ENCODE measurements around the gene ABHD4. TPM values are rescaled to one million over a fixed set of nuclear protein-coding genes. Genes with fewer than 3 reads are reported as not detected.

Gene ABHD4
- total RNA-seq, 6 experiments from 2014 or later, result 22.2 to 31.6 (median 27.5) TPM

GRCh38 chr14:22660654-22661053 lies 62.6 kb downstream of the ABHD4 start:
- Mint-ChIP-seq H3K9me3 (no peaks in the 10 kb centered on the region), H3K27ac (no peak overlapping the region), H3K27me3 (ENCODE audit: insufficient read depth) (no peaks in the 10 kb centered on the region; the same call in 1 of the 2 replicates), H3K36me3 (ENCODE audit: low read depth) (no peaks in the 10 kb centered on the region), H3K4me3 (no peak overlapping the region), H3K4me1 (ENCODE audit: low read depth) (peaks cover 15% of the 10 kb centered on the region)
- no peak for TF ChIP-seq CTCF (IDR thresholded peaks at IDR 0.05)
- no peak for DNase-seq

Other genes starting within 250 kb of the ABHD4 start
- 100 to 1,000 TPM; 292 to 311 (median 302) TPM for gene DAD1, start 9.1 kb upstream of the ABHD4 start, total RNA-seq (2021; fragmentation: NEBNext Ultra II Directional; extraction: Animal tissue kit (Norgen Biotek cat#: 25700))
- gene OR6J1, start 46.1 kb downstream of the ABHD4 start, total RNA-seq (2021; fragmentation: NEBNext Ultra II Directional; extraction: Animal tissue kit (Norgen Biotek cat#: 25700)), result not detected
- gene OXA1L, start 168.4 kb downstream of the ABHD4 start, total RNA-seq (2021; fragmentation: NEBNext Ultra II Directional; extraction: Animal tissue kit (Norgen Biotek cat#: 25700)), result 100 to 1,000 TPM in 2 of 6 experiments, 10 to 100 TPM in 4; 87.1 to 108 (median 92.9) TPM
- 1 to 10 TPM in 1 of 6 experiments, under 1 TPM in 5; 0.31 to 1.3 (median 0.56) TPM for gene SLC7A7, start 217.1 kb downstream of the ABHD4 start, total RNA-seq (2021; fragmentation: NEBNext Ultra II Directional; extraction: Animal tissue kit (Norgen Biotek cat#: 25700))
- 100 to 1,000 TPM; 135 to 195 (median 167) TPM for gene MRPL52, start 231.6 kb downstream of the ABHD4 start, total RNA-seq (2021; fragmentation: NEBNext Ultra II Directional; extraction: Animal tissue kit (Norgen Biotek cat#: 25700))
- 100 to 1,000 TPM; 284 to 322 (median 298) TPM for gene MMP14, start 238.3 kb downstream of the ABHD4 start, total RNA-seq (2021; fragmentation: NEBNext Ultra II Directional; extraction: Animal tissue kit (Norgen Biotek cat#: 25700))